HG03469 (cell line): ENCODE results near the gene WNK2.

ENCODE experiments used
- ATAC-seq: cut with Tn5 transposase; IDR thresholded peaks from one replicate; pipeline ENCODE4 v1.9.1; 2021; ENCODE audit warnings: mild to moderate bottlenecking, moderate library complexity, moderate number of reproducible peaks; ENCODE audit not compliant: unreplicated experiment

Gene WNK2

DNA sequence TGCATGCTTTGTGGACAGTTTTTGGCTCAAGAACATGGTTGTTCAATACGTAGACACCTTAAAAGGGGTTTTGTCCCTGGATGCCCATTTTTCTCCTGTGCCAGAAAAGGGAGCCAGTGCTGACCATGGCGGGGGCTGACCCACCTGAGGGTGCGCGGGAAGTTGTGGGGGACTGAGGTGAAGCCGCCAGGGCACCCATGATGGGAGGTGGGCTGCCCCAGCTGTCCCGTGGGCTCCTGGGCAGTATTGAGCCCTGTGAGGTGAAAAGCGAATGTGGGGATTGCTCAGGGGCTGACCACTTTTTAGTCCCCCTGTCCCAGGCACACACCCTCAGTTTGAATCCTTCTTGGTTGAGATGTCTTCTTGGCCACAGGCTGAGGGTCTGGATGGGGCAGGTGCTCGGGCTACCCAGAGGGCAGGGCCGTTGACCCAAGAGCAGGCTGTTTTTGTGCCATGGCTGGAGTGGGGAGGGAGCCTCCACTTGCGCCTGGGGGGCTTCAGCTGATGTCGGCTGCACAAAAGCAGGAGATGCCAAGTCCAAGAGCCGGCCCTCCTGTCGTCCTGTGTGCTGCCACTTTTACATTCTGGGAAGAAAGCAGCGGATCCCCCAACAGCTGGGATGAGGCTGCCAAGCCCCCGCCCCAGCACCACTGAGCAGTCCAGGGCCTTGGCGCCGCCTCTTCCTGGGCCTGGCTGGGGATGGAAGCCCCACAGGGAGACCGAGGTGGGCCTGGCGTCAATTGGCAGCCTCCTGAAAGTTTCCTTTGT, 120.1 kb downstream of the WNK2 start:
- ATAC-seq, result no peak

DNA sequence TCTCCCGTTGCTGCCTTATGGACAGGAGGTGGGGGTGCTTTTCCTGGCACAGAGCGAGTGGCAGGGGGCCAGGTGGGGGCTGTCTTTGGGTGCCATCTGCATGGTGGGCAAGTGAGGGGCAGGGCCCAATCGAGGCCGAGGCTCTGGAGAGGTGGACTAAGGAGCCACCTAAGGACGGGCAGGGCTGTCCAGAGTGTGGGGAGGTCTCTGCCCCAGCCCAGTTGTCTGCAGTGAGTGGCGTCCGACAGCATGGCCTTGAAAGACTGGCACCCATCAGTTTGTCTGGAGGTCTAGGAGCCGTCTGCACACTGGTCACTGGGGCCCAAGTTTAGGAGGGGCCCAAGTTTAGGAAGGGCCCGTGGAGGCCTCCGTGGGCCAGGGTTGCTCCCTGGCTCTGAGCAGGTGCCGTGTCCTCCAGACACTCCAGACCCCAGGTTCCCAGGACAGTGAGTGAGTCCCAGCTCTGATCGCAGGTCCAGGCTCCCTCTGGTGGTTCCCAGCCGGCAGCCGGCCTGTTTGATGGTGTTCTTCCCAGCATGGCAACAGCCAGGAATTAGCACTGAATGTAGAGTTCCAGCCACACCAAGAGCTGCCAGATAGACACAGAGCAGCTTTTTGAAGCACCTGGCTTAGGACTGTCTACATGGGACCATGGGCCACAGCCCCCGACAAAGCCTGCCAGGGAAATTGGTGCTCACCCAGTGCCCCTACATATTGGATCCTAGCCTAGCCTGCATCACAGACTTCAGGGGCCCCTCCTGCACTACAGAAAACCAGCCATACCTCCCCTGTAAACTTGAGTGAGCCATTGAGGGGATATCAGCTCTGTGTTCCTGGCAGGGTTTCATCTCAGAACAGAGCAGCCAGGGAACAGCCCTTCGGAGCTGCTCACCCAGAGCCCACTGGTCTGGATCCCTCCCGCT, 120.9 kb downstream of the WNK2 start:
- no peak for ATAC-seq

DNA sequence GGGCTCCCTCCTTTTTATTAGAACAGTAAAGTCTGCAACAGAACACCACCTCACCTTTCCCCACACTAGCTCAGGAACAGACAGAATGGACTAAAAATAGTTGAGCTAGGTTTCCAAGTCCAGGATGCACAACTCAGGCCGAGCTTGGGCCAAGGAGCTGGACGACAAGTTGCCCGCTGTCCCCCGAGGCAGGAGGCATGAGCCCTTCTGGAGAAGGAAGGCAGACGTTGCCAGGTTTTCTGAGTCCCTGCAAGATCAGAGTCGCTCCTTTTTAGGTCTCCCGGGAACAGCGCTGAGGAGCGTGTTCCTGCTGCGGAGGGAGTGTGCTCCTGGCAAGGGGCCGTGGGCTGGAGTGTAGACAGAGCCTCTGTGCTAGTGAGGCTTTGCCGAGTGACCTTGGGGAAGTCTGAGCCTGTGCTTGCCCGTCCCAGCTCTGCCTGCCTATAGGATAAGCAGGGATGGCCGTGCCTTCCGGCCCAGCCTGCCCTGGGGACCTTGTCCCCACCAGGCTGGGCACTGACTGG, 121.6 kb downstream of the WNK2 start:
- no peak for ATAC-seq

DNA sequence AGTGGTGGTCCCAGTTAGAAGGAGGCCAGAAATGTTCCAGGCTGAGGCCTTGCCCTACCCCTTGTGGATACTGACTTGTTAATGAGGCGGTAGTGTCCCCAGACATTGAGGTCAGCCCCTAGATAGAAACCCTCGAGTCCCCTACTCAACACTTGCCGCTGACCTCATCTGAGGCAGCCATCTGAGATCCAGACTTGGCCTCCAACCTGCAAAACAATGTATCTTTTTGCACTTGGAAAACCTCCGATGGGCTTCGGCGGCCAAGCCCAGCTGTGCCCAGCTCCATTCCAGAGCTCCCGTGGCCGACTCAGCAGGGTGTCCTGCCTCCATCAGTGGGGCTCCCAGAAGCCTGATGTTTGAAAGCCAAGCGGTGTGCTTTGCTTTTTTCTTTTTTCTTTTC, 122.1 kb downstream of the WNK2 start:
- no peak for ATAC-seq

DNA sequence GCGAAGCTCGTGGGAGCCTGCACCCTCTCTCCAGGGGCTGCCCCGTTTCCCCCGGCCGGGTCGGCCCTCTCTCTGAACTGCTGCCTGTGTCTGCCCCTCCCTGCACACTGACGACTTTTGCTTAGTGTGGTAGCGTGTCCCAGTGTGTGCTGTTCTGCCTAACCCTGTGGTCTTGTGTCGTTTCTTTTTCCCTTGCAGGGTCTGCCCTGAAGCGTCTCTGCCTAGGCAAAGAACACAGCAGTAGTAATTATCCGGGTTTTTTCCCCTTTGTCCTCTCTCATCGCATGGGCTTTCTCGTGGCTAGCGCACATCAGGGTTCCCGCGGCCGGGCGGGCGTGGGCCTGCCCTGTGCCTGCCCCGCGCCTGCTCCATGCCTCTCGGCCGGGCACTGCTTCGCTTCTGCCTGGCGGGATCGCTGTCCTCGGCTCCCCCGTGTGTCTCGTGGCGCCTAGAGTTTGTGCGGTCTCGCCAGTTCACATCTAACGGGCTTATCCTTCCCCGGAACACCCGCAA, 122.7 kb downstream of the WNK2 start:
- ATAC-seq, result no peak

DNA sequence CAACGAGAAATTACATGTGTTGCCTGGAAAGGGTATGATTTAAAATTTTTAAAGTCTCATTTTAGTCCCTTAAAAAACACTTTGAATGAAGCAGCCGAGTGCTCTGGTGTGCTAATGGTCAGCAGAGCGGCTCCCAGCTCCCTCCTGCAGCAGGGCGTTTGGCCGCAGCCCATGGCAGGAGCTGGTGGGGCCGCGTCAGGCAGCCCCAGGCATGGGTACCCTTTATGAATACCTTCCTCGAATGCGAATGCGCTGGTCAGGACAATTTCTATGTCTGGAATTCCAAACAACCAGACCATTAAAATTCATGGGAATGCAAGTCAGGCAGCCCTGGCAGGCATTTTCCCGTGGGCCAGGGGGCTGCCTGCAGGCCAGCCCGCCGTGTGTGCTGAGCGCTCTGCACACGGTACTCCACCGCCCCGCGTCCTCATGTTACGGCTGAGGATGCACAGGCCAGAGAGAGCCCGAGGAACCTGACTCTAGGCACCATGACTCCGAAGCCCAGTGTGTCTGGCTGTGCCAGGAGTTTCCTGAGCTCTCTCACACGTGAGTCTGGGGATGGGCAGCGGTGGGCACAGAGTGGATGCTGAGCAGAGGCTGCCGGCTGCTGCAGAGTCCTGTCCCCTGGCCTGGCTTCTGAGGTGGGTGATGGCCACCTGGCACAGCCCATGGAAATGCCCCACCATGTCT, 123.7 kb downstream of the WNK2 start:
- no peak for ATAC-seq

DNA sequence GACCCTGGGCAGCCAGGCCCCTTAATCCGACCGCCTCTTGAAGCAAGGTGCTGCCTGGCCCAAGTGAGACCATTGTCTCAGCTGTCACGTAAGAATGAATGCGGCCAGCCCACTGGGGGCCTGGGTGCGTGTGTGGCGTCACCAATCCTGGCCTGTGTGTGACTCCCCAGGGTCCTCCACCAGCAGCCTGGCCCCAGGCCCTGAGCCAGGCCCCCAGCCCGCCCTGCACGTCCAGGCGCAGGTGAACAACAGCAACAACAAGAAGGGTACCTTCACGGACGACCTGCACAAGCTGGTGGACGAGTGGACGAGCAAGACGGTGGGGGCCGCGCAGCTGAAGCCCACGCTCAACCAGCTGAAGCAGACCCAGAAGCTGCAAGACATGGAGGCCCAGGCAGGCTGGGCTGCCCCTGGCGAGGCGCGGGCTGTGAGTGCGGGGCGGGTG, 124.2 kb downstream of the WNK2 start:
- no peak for ATAC-seq

DNA sequence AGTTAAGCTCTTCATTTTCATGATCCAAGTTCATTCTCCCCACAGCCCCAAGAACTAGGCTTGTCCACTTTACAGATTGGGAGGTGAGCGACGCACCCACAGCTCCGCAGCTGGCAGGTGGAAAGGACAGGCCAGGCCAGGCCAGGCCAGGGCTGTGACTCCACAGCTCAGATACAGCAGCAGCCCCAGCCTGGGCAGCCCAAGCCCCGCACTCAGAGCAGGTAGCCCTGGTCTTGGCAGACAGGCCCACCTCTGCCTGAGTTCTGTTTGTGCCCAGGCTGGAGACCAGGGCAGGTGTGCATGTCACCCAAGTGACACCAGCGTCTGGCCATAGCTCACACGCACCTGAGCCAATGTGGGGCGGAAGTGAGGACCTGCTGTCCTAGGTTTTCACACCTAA, 124.7 kb downstream of the WNK2 start:
- no peak for ATAC-seq

DNA sequence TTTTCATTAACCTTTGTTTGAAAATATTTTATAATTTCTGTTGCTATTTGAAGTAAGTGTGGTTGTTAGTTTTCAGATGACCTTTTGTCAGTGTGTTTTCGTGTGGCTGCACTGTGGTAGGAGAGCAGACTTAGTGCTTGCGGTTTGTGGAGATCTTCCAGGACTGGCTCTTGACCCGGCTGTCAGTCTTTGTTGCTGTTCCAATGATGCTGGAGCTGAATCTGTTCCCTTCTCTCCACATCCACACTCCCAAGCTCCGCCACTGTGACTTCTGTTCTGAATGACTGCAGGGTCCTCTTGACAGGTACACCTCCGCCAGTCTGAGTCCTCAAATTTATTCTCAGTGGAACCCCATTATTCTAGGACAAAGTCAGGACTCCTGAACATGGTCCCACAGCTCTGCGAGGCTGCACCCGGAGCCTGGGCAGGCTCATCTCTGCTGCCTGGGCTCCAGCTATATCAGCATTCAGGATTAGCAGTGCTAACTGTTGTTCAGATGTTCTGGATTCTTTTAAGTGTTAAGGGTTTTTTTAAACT, 126.0 kb downstream of the WNK2 start:
- no peak for ATAC-seq

DNA sequence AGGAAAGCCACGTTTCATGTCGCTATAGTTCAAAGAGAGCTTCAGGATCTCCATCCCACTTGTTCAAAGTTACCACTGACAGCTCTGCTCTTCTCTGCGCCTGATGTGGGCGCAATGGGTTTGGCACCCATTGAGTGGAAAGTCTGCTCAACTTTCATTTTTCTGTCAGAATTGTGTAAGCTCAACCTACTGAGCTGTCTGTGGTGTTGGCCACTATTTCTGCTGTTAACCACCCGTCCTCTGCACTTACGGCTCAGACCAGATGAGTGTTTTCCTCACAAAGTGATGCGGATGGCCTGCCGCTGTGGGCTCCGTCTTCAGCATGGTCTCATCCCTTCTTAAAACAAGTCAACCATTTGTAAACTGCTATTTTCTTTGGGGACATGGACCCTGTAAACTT, 131.2 kb downstream of the WNK2 start:
- ATAC-seq, result no peak

DNA sequence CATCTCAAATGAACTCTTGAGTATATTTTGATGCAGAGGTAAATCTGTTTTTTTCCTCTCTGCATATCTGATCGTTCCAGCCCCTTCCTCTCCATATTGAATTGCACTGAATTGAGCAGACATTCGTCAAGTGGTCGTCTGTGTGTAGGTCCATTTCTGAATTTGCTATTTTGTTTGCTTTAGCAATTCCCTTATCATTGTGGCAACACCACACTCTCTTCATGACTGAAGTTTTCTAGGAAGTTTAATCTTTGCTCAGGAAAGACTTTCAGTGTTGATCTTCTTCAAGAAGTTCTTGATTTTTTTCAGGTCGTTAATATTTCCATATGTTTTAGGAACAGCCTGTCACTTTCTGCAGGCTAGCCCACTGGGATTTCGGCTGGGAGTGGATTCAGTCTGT, 132.0 kb downstream of the WNK2 start:
- ATAC-seq, result no peak

DNA sequence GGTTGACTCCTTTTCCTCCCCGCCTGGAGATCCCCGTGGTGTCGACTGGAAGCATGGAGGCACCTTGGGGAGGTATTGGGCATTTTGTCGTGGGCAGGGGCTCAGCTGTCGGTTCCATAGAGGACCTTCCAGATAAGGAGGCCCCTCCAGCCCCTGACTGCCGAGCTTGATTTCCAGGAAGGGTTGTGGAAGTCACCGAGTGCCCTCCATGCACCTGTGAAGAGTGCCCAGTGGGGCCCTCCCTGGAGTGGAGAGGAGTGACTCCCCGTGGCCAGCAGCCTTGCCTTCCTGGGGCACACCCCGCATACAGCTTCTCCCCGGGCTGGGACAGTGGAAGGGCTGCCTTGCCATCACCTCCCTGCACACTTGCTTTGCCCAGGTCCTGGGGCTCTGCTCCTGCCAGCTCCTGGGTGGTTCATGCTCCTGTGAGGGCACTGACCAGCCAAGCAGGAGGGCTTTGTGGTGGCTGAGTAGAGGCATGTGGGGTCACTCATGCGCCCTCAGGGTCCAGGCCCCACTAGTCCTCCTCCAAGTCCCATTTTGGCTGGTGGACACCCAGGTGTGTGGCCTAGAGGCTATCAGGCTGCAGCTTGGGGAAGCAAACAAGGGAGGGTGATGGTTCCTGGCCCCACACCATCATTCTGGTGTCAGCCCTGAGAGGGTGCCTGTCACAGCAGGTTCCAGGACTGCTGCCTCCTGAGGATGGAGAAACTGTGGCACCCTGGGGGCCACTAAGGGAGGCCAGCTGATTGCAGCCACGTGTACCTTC, 133.0 kb downstream of the WNK2 start:
- ATAC-seq, result no peak

DNA sequence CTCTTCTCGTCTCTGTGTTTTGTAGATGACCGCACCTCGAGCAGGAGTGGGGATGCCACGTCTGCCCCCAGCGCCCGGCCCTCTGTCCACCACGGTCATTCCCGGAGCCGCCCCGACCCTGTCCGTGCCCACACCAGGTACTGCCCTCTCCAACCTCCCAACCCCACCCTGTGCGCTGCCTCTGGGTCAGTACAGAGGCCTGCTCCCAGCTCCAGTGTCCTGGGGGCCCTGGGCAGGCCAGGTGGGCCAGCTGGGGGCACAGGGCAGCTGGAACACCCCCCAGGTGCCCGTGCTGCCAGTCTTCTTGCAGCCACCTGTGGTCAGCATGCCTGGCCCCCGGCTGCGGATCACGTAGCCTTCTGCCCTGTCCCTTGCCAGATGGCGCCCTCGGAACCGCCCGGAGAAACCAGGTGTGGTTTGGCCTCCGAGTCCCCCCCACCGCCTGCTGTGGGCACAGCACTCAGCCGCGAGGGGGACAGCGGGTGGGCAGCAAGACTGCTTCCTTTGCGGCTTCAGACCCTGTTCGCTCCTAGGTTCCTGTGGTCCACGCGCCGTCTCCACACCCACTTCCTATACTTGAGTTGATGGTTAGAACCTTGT, 133.7 kb downstream of the WNK2 start:
- ATAC-seq, result no peak

DNA sequence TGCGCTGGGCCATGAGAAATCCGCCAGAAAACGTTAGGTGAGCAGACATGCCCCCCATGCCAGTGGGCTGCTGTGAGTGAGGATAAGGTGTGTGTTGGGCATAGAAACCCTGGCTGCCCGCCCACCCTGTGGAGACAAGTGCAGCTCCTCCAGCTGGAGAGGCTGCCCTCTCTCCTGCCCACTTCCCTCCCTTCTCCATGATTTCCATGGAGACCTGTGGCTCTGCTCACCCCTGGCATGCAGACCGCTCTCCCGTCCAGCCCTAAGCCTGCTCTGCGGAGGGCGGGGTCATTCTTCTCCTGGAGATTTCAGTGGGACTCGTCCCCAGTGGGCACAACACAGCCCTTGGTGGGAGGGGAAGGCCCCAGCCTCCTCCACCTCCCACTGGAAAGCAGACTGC, 134.5 kb downstream of the WNK2 start:
- ATAC-seq, result no peak

DNA sequence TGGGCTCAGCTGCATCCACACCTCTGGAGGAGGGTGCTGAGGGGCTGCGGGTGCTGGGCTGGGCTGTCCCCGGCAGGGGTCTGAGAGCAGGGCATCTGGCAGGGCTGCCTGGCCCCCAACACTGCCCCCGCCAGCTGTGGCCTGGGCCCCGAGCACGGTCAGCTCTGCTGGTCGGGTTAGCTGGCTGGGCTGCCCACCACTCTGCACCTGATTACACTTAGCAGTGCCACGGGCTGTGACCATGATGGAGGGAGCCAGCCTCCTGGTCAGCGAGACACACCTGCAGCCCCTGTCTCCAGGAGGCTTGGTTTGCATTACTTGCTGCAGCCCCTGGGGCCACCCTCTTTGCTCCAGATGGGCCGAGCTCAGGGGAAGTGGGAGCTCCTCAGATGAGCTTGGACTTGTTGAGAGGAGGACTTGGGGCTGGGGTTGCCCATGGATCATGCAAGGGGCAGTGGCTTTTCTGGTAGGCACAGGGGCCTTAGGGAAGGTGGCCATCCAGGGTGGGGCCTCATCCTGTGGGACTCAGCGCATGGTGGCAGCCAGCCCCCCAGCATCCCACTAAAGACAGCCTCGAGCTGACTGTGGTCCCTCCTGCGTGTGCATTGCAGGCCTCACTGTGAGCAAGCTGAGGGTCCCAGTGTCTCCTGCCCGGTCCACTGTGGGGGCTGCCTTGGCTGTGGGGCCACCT, 135.5 kb downstream of the WNK2 start:
- no peak for ATAC-seq

DNA sequence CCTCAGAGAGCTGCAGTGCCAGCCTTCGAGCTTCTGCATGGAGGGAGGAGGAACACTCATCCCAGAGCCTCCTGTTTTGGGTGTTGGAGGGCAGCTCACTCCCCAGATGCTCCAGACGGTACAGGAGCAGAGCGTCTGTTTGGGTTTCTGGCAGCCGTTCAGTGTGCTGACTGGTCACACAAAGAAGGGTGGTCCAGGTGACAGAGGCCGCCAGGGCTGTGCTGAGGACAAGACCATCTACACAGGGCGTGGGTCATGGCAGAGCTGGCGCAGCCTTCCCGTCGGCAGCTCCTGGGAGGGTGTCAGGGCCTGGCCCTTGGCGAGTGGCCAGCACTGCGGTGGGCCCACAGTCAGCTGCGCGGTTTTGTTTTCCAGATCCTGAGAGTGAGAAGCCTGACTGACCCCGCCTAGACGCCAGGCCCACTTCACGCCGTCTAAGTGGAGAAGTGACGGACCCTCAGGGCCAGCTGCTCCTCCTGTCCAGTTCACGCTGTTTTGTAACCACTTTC, 136.1 kb downstream of the WNK2 start:
- no peak for ATAC-seq

DNA sequence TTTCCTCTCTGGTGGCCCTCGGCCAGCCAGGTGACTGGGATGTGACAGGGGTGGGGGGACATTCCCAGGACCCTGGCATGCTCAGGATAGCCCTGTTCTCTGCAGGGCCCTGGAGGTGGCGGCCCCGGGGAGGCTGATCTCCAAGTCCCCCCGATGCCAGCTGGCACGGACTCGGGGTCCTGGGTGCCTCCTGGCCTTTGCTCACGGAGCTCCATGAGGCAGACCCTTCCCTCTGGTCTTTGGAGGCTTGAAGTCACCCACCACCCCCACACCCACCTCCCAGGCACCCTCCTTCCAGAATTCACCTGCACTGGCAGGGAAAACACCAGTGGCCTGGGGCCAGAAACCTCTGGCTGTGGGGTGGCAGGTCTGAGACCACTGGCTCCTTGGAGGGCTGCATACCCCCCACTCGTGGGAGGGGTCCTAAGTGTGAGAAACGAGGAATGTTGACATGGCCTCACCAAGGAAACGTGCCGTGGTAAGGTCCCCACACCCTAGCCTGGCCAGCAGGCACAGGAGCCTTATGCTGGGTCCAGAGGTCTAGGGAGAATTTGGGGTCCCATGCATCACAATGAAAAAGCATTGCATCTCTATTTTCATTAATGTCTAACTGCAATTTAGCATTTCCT, 136.8 kb downstream of the WNK2 start:
- no peak for ATAC-seq

DNA sequence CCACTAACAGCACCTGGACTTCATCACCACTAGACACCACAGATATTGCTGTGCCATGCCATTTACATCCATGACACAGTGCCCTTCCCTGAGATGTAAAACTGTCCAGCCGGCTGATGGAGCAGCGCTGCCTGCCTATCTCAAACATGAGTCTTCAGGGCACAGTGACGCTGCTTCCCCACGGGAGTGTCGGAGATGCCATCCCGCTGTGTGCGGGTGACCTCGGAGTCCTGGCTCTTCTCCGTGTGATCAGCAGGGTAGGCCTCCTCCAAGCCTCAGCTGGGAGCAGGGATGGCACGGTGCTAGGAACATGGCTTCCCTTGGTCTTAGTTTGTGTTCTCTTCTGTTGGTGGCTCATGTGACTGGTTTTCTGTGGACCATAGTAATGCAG, 137.3 kb downstream of the WNK2 start:
- no peak for ATAC-seq
